Glutamatergic neuron (in vitro differentiated cells): ENCODE results near the gene SAP25. TPM values are rescaled to one million over a fixed set of nuclear protein-coding genes. Genes with fewer than 3 reads are reported as not detected.

Source experiments
- DNase-seq: peaks from one replicate; pipeline ENCODE4 v3.0.0; 2022
- H3K27ac Mint-ChIP-seq: one replicate; pipeline ENCODE4 v1.8.0; 2020; ENCODE audit warnings: mild to moderate bottlenecking, mixed read lengths, inconsistent platforms; ENCODE audit not compliant: unreplicated experiment
- H3K27me3 Mint-ChIP-seq: one replicate; pipeline ENCODE4 v1.8.0; 2020; ENCODE audit warnings: mild to moderate bottlenecking, moderate library complexity, mixed read lengths, inconsistent platforms; ENCODE audit not compliant: unreplicated experiment
- H3K36me3 Mint-ChIP-seq: one replicate; pipeline ENCODE4 v1.8.0; 2020; ENCODE audit warnings: mild to moderate bottlenecking, mixed read lengths, inconsistent platforms; ENCODE audit not compliant: unreplicated experiment
- H3K4me1 Mint-ChIP-seq: one replicate; pipeline ENCODE4 v1.8.0; 2020; ENCODE audit warnings: mild to moderate bottlenecking, low read depth, mixed read lengths, inconsistent platforms; ENCODE audit not compliant: unreplicated experiment
- H3K4me3 Mint-ChIP-seq: one replicate; pipeline ENCODE4 v1.8.0; 2020; ENCODE audit warnings: mild to moderate bottlenecking, mixed read lengths, inconsistent platforms; ENCODE audit not compliant: unreplicated experiment
- H3K9me3 Mint-ChIP-seq: one replicate; pipeline ENCODE4 v1.8.0; 2020; ENCODE audit warnings: mild to moderate bottlenecking, moderate library complexity, mixed read lengths, inconsistent platforms; ENCODE audit not compliant: unreplicated experiment
- CTCF ChIP-seq: fragments of 200-600 bp; sonication (generic); IDR thresholded peaks from one replicate; pipeline ENCODE4 v1.5.0; 2021; ENCODE audit not compliant: partially characterized antibody, unreplicated experiment
- total RNA-seq: library from RNA; stranded (reverse); fragmentation: NEBNext Ultra II Directional; extraction: Animal tissue kit (Norgen Biotek cat#: 25700); gene quantifications from one replicate; pipeline ENCODE4 v1.2.1, GENCODE V29; 2021; ENCODE audit not compliant: unreplicated experiment

Gene SAP25
- total RNA-seq, 1 donor from 2014 or later, result 8.0 TPM

- H3K9me3 Mint-ChIP-seq, result peaks cover 4% of the 10 kb centered on the region
- H3K27me3 Mint-ChIP-seq, result peaks cover 5% of the 10 kb centered on the region
- H3K4me1 Mint-ChIP-seq, result peaks cover 11% of the 10 kb centered on the region
- H3K4me3 Mint-ChIP-seq, result peak overlapping the region; percentile 82
- DNase-seq, result no peak
- peak overlapping the region; percentile 52 for H3K27ac Mint-ChIP-seq
- H3K36me3 Mint-ChIP-seq, result no peaks in the 10 kb centered on the region
- no peak for TF ChIP-seq CTCF
Observed at GRCh38 chr7:100603726-100604027, 30.0 kb upstream of the SAP25 start.

GRCh38 chr7:100602889-100603725, 29.4 kb upstream of the SAP25 start:
- DNase-seq, result no peak
- Mint-ChIP-seq H3K4me1 (peaks cover 11% of the 10 kb centered on the region), H3K4me3 (peak overlapping the region; percentile 82), H3K9me3 (peaks cover 4% of the 10 kb centered on the region), H3K27ac (no peak overlapping the region), H3K27me3 (peaks cover 5% of the 10 kb centered on the region), H3K36me3 (no peaks in the 10 kb centered on the region)
- TF ChIP-seq CTCF, result no peak

GRCh38 chr7:100600730-100601038, 27.0 kb upstream of the SAP25 start:
- Mint-ChIP-seq H3K4me1 (peaks cover 11% of the 10 kb centered on the region), H3K27me3 (peaks cover 7% of the 10 kb centered on the region), H3K36me3 (no peaks in the 10 kb centered on the region), H3K4me3 (no peak overlapping the region), H3K27ac (no peak overlapping the region), H3K9me3 (peaks cover 4% of the 10 kb centered on the region)
- no peak for DNase-seq
- no peak for TF ChIP-seq CTCF

- peaks cover 11% of the 10 kb centered on the region for H3K4me1 Mint-ChIP-seq
Observed at GRCh38 chr7:100599911-100600729, 26.4 kb upstream of the SAP25 start.

More at GRCh38 chr7:100599911-100600729, 26.4 kb upstream of the SAP25 start:
- H3K36me3 Mint-ChIP-seq, result no peaks in the 10 kb centered on the region
- H3K27ac Mint-ChIP-seq, result no peak overlapping the region
- H3K9me3 Mint-ChIP-seq, result peaks cover 4% of the 10 kb centered on the region
- H3K4me3 Mint-ChIP-seq, result no peak overlapping the region
- TF ChIP-seq CTCF, result no peak
- H3K27me3 Mint-ChIP-seq, result peaks cover 5% of the 10 kb centered on the region
- DNase-seq, result no peak
